Panc1 (cell line): ENCODE data around the gene SMAD5. TPM values are rescaled to one million over a fixed set of nuclear protein-coding genes. Genes with fewer than 3 reads are reported as not detected.

Experiments
- ATAC-seq: fragments of 200-7000 bp; cut with Tn5 transposase; 2 replicates; pipeline ENCODE4 v1.9.1; 2020; ENCODE audit warnings: mild to moderate bottlenecking, moderate library complexity
- BruUV-seq: library from RNA; stranded (reverse); fragments of 400-500 nt; replicated peaks from 2 replicates; lab custom pipeline; 2021; lab: Mats Ljungman, UMichigan
- CTCF ChIA-PET: fragments of 300-600 bp; sonication (Branson Sonifier 250); formaldehyde crosslinking; loops from one replicate; lab custom pipeline; 2022; ENCODE audit warnings: antibody characterized with exemption; lab: Charles Lee
- POLR2A ChIA-PET: fragments of 300-600 bp; sonication (Branson Sonifier 250); formaldehyde crosslinking; loops from one replicate; lab custom pipeline; 2022; ENCODE audit warnings: antibody characterized with exemption; lab: Charles Lee
- DNase-seq: peaks from one replicate; pipeline ENCODE4 v3.0.0-alpha.2; 2010; ENCODE audit warnings: low read depth, low spot score
- H3K27ac ChIP-seq: 2 replicates; pipeline ENCODE4 v1.5.1; 2011; ENCODE audit warnings: mild to moderate bottlenecking, low read length, inconsistent platforms
- H3K27me3 ChIP-seq: fragments of 200-500 bp; sonication (Bioruptor generic); 2 replicates; pipeline ENCODE4 v1.6.0; 2014; ENCODE audit warnings: low read length, inconsistent platforms; ENCODE audit not compliant: control insufficient read depth, insufficient read depth
- H3K36me3 ChIP-seq: fragments of 200-500 bp; sonication (Bioruptor generic); 2 replicates; pipeline ENCODE4 v1.5.1; 2014; ENCODE audit warnings: inconsistent platforms, mild to moderate bottlenecking, low read length, moderate library complexity; ENCODE audit not compliant: control insufficient read depth, insufficient read depth
- H3K4me1 ChIP-seq: 2 replicates; pipeline ENCODE4 v1.5.1; 2011; ENCODE audit warnings: inconsistent platforms, mild to moderate bottlenecking, low read length, moderate library complexity; ENCODE audit not compliant: control insufficient read depth, insufficient read depth
- H3K4me3 ChIP-seq, 2 experiments: 2 replicates each; pipeline ENCODE4 v1.5.1; 2011 to 2012; ENCODE audit warnings: low read depth in 2 of 2, low read length in 2 of 2, mild to moderate bottlenecking in 2 of 2, inconsistent platforms in 1 of 2, moderate library complexity in 1 of 2
- H3K9me3 ChIP-seq: fragments of 200-500 bp; sonication (Bioruptor generic); 2 replicates; pipeline ENCODE4 v1.5.1; 2014; ENCODE audit warnings: low read depth, mild to moderate bottlenecking, inconsistent platforms, low read length, moderate library complexity; ENCODE audit not compliant: control insufficient read depth, insufficient read depth
- CTCF ChIP-seq: fragments of 450-650 bp; IDR thresholded peaks from 2 replicates; pipeline ENCODE4 v1.5.1; 2017; ENCODE audit warnings: mild to moderate bottlenecking
- POLR2AphosphoS5 ChIP-seq: IDR thresholded peaks from 2 replicates; pipeline ENCODE4 v1.6.1; 2012; ENCODE audit warnings: mild to moderate bottlenecking, low read depth, low read length, moderate library complexity
- SIN3A ChIP-seq: IDR thresholded peaks from 2 replicates; pipeline ENCODE4 v1.6.1; 2012; ENCODE audit warnings: low read depth, mild to moderate bottlenecking, low read length, moderate library complexity, borderline replicate concordance; ENCODE audit not compliant: insufficient read depth
- TCF7L2 ChIP-seq: IDR thresholded peaks from 2 replicates; pipeline ENCODE4 v1.6.1; 2011; ENCODE audit warnings: mild to moderate bottlenecking, low read depth, low read length, inconsistent platforms
- in situ Hi-C: cut with HindIII; loops from 2 replicates; pipeline ENCODE4 v1.10.0; 2016; ENCODE audit warnings: low sequenced_read_pairs, low pct_unique_long_range_greater_than_20kb
- intact Hi-C: fragments of 100-400 bp; cut with micrococcal nuclease; formaldehyde crosslinking; loops from one replicate; pipeline ENCODE4 v1.10.0; 2022; ENCODE audit not compliant: unreplicated experiment
- total RNA-seq: library from RNA; stranded (reverse); gene quantifications from one replicate; pipeline ENCODE4 v1.2.1, GENCODE V29; 2021; ENCODE audit not compliant: unreplicated experiment
- TF ChIP-seq, protein P1 (sequence below), 2 experiments: IDR thresholded peaks; 2 replicates each; pipeline ENCODE4 v1.6.1; 2011 to 2012; ENCODE audit warnings: low read depth in 2 of 2, control low read depth in 1 of 2, low read length in 1 of 2, mild to moderate bottlenecking in 1 of 2, moderate library complexity in 1 of 2; ENCODE audit not compliant: insufficient read depth in 1 of 2

Gene SMAD5
- total RNA-seq, 1 experiment from 2014 or later = 61.5 TPM

- intact Hi-C loops = no loop called here
- BruUV-seq = no TSS peak
- Histone ChIP-seq H3K4me1 (no peaks in the 10 kb centered on the region), H3K9me3 (no peaks in the 10 kb centered on the region), H3K4me3 (no peak overlapping the region), H3K27ac (no peak overlapping the region), H3K27me3 (no peaks in the 10 kb centered on the region), H3K36me3 (no peaks in the 10 kb centered on the region)
- no peak for ATAC-seq
- POLR2A ChIA-PET = no interaction called here
- no peak for DNase-seq
- CTCF ChIA-PET = no interaction called here
- in situ Hi-C loops = no loop called here
- TF ChIP-seq CTCF (no peak), TCF7L2 (no peak), SIN3A (no peak), POLR2AphosphoS5 (no peak)
- TF ChIP-seq, protein P1, sequence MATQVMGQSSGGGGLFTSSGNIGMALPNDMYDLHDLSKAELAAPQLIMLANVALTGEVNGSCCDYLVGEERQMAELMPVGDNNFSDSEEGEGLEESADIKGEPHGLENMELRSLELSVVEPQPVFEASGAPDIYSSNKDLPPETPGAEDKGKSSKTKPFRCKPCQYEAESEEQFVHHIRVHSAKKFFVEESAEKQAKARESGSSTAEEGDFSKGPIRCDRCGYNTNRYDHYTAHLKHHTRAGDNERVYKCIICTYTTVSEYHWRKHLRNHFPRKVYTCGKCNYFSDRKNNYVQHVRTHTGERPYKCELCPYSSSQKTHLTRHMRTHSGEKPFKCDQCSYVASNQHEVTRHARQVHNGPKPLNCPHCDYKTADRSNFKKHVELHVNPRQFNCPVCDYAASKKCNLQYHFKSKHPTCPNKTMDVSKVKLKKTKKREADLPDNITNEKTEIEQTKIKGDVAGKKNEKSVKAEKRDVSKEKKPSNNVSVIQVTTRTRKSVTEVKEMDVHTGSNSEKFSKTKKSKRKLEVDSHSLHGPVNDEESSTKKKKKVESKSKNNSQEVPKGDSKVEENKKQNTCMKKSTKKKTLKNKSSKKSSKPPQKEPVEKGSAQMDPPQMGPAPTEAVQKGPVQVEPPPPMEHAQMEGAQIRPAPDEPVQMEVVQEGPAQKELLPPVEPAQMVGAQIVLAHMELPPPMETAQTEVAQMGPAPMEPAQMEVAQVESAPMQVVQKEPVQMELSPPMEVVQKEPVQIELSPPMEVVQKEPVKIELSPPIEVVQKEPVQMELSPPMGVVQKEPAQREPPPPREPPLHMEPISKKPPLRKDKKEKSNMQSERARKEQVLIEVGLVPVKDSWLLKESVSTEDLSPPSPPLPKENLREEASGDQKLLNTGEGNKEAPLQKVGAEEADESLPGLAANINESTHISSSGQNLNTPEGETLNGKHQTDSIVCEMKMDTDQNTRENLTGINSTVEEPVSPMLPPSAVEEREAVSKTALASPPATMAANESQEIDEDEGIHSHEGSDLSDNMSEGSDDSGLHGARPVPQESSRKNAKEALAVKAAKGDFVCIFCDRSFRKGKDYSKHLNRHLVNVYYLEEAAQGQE (IDR thresholded peaks at IDR 0.05; ENCODE audit: insufficient read depth in 1 of 2, low read depth in 2 of 2, low read length in 1 of 2) = no peak
These were observed 26.2 kb upstream of the SMAD5 start for GRCh38 chr5:136106351-136107031.

DNA sequence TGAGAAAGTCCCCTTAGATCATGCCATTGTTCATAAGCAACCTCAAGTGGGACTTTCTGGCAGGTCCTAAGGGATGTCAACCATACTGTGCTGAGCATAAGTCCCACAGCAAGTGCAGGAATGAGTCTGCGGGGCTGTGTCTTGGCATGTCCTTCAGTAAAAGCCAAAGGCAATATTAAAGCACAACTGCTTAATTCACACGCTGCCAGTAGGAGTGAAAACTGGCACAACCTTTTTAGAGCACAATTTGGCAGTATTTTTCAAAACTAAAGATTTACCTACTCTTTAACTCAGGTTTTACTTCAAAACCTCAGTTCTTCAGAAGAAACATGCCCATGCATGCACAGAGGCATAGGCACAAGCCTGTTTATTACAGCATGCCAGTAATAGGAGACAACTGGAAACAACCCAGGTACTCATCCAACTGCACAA, 24.4 kb upstream of the SMAD5 start:
- no peaks in the 10 kb centered on the region for H3K4me1 ChIP-seq
- BruUV-seq = no TSS peak
- H3K27ac ChIP-seq = no peak overlapping the region
- no peaks in the 10 kb centered on the region for H3K36me3 ChIP-seq
- H3K27me3 ChIP-seq = no peaks in the 10 kb centered on the region
- ChIA-PET CTCF (no interaction called here), POLR2A (no interaction called here)
- ATAC-seq (no peak), DNase-seq (no peak)
- H3K9me3 ChIP-seq = no peaks in the 10 kb centered on the region
- TF ChIP-seq SIN3A (no peak), POLR2AphosphoS5 (no peak), TCF7L2 (no peak), CTCF (no peak)
- TF ChIP-seq, protein P1 (IDR thresholded peaks at IDR 0.05; ENCODE audit: insufficient read depth in 1 of 2, low read depth in 2 of 2, low read length in 1 of 2) = no peak
- in situ Hi-C loops (no loop called here), intact Hi-C loops (no loop called here)
- H3K4me3 ChIP-seq = no peak overlapping the region
